Adrenal gland (tissue), 12 donors: ENCODE measurements around the gene ACHE. TPM values are rescaled to one million over a fixed set of nuclear protein-coding genes. Genes with fewer than 3 reads are reported as not detected.

Source experiments
- DNase-seq, 7 donors: peaks; one replicate each; pipeline ENCODE4 v3.0.0-alpha.2; 2019 to 2020
- H3K27ac ChIP-seq, 5 donors: fragments of 200-600 bp; sonication (generic) in 4 of 5; 1 replicate in 3 of 5; 2 replicates in 2 of 5; pipeline versions ENCODE4 v1.5.1 to v1.8.0; 2016 to 2020; ENCODE audit warnings: mild to moderate bottlenecking in 1 of 5
- H3K27me3 ChIP-seq: fragments of 200-600 bp; 2 replicates; pipeline ENCODE4 v1.8.0; 2021
- H3K36me3 ChIP-seq, 2 donors: fragments of 200-600 bp; replicated peaks in 1 of 2; 1 replicate in 1 of 2; 2 replicates in 1 of 2; pipeline versions ENCODE4 v1.5.1 to v1.8.0; 2018 to 2022
- H3K4me1 ChIP-seq, 2 donors: fragments of 200-600 bp; replicated peaks in 1 of 2; 1 replicate in 1 of 2; 2 replicates in 1 of 2; pipeline versions ENCODE4 v1.5.1 to v1.8.0; 2018 to 2021
- H3K4me3 ChIP-seq, 4 donors: fragments of 200-600 bp; sonication (generic) in 3 of 4; one replicate each; pipeline ENCODE4 v1.5.1; 2016 to 2018
- H3K9me3 ChIP-seq, 3 donors: fragments of 200-600 bp; sonication (generic) in 1 of 3; replicated peaks in 1 of 3; 1 replicate in 2 of 3; 2 replicates in 1 of 3; pipeline versions ENCODE4 v1.5.1 to v1.8.0; 2016 to 2021
- POLR2A ChIP-seq, 2 donors: fragments of 450-650 bp; IDR thresholded peaks; one replicate each; pipeline ENCODE4 v1.6.1; 2017; ENCODE audit warnings: antibody characterized with exemption in 2 of 2, mild to moderate bottlenecking in 2 of 2, moderate library complexity in 1 of 2
- WGBS, 4 donors: extraction: QIAGEN DNeasy Blood & Tissue Kit in 2 of 4; methylation state at CpG; one replicate each; pipeline versions ENCODE4 v1.1.5 to v1.1.7; 2013 to 2017; 5-methylcytosine and 5-hydroxymethylcytosine counted together
- intact Hi-C, 2 donors: fragments of 100-400 bp; cut with DNase I; formaldehyde crosslinking; loops; one replicate each; pipeline versions ENCODE4 v1.14.1 to v1.15.0; 2022 to 2023
- polyA plus RNA-seq, 3 donors: library from polyadenylated mRNA; stranded (reverse); fragments of 200-250 nt in 2 of 3; fragments of 350-450 nt in 1 of 3; fragmentation: Illumina TruSeq in 1 of 3; extraction: RNeasy Lipid Tissue Mini Kit (QIAGEN cat#74804) in 1 of 3; gene quantifications; one replicate each; pipeline ENCODE4 v1.2.3, GENCODE V29; 2013 to 2014
- total RNA-seq, 9 donors: library from RNA; depleted of rRNA in 4 of 9; stranded (reverse); fragments of >200 nt in 4 of 9; fragments of 120-200 nt in 1 of 9; fragmentation: NEBNext Ultra II Directional in 1 of 9; extraction: Animal tissue kit (Norgen Biotek cat#: 25700) in 1 of 9; gene quantifications; one replicate each; pipeline versions ENCODE4 v1.1.0 to v1.2.4, GENCODE V29; 2013 to 2023
- TF ChIP-seq, protein P1 (sequence below), 6 experiments: fragments of 450-650 bp in 4 of 6; fragments of 200-600 bp in 2 of 6; sonication (generic) in 1 of 6; IDR thresholded peaks; 1 replicate in 5 of 6; 2 replicates in 1 of 6; pipeline versions ENCODE4 v1.5.1 to v1.8.0; 2016 to 2021; ENCODE audit warnings: antibody characterized with exemption in 6 of 6, mild to moderate bottlenecking in 2 of 6, moderate library complexity in 1 of 6
- donor health status: healthy with polysubstance abuse.
- donor health status: Bipolar disorder and iron deficiency.
- donor health status: DM: yes; HTN: yes; CAD: no.
- donor health status: DM: no; HTN: no; CAD: no.
- donor health status: DM: no; HTN: no; CAD: no.
- donor health status: DM: yes; HTN: yes; CAD: no.

Gene ACHE
- total and polyA plus RNA-seq, 12 donors = 0.26 to 10.2 (median 2.1) TPM

DNA sequence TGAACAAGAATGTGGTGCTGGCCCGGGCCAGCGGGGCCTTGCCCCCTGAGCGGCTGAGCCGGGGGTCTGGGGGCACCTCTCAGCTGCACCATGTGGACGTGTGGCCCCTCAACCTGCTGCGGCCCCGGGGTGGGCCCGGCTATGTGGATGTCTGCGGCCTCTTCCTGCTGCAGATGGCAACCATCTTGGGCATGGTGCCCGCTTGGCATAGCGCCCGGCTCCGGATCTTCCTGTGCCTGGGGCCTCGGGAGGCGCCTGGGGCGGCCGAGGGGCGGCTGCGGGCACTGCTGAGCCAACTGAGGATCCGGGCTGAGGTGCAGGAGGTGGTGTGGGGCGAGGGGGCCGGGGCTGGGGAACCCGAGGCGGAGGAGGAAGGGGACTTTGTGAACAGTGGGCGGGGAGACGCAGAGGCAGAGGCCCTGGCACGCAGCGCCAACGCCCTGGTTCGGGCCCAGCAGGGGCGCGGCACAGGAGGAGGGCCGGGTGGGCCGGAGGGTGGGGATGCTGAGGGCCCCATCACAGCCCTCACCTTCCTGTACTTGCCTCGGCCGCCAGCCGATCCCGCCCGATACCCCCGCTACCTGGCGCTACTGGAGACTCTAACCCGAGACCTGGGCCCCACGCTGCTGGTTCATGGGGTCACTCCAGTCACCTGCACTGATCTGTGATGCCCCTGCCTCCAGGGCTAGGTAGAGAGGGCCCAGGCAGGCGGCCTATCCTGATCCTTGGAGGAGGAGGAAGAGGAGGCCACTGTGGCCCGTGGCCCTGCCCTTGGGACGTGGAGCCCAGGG is 29.6 kb downstream of the ACHE start:
- H3K4me1 ChIP-seq = peaks cover 23 to 25% of the 10 kb centered on the region in 2 donors
- H3K27ac ChIP-seq = peak overlapping the region; percentile 82 to 99 (median 96)
- DNase-seq = peak; percentile 86 to 94 (median 91)
- no peaks in the 10 kb centered on the region for H3K27me3 ChIP-seq
- WGBS, 4 donors = 34 to 67% (median 51%) methylated on average over 2 to 46 of the region's 46 CpGs
- intact Hi-C loops = no loop called here
- H3K36me3 ChIP-seq = peaks cover 0 to 17% of the 10 kb centered on the region in 2 donors
- no peaks in the 10 kb centered on the region for H3K9me3 ChIP-seq
- H3K4me3 ChIP-seq = peak overlapping the region in 1 of 4 donors; percentile 94
- TF ChIP-seq POLR2A (IDR thresholded peaks at IDR 0.05) = no peak
- TF ChIP-seq, protein P1, sequence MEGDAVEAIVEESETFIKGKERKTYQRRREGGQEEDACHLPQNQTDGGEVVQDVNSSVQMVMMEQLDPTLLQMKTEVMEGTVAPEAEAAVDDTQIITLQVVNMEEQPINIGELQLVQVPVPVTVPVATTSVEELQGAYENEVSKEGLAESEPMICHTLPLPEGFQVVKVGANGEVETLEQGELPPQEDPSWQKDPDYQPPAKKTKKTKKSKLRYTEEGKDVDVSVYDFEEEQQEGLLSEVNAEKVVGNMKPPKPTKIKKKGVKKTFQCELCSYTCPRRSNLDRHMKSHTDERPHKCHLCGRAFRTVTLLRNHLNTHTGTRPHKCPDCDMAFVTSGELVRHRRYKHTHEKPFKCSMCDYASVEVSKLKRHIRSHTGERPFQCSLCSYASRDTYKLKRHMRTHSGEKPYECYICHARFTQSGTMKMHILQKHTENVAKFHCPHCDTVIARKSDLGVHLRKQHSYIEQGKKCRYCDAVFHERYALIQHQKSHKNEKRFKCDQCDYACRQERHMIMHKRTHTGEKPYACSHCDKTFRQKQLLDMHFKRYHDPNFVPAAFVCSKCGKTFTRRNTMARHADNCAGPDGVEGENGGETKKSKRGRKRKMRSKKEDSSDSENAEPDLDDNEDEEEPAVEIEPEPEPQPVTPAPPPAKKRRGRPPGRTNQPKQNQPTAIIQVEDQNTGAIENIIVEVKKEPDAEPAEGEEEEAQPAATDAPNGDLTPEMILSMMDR (IDR thresholded peaks at IDR 0.05) = no peak

DNA sequence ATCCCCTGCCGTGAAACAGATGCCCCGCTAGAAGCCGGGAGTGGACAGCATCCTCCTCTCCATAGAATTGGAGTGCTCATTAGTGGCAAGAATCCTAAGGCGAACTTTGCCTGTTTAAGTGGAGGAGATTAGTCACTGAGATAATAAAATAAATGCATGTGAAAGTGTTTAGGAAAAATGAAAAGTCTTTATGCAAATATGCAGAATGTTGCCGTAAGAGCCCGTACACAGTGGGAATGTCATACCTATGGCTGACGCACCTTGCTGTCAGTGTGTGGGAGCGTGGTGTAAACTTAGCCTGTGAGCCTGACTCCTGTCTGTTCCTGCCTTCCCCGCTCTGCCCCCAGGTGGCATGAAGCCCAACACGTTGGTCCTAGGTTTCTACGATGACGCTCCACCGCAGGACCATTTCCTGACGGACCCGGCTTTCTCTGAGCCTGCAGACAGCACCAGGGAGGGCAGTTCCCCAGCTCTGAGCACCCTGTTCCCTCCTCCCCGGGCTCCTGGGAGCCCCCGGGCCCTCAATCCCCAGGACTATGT is 30.2 kb downstream of the ACHE start:
- Histone ChIP-seq H3K4me3 (no peak overlapping the region), H3K9me3 (no peaks in the 10 kb centered on the region), H3K27me3 (no peaks in the 10 kb centered on the region), H3K27ac (peak overlapping the region in 3 of 5 donors; percentile 92 to 99 (median 96)), H3K4me1 (peaks cover 23 to 25% of the 10 kb centered on the region in 2 donors), H3K36me3 (peaks cover 0 to 17% of the 10 kb centered on the region in 2 donors)
- TF ChIP-seq, protein P1 (IDR thresholded peaks at IDR 0.05) = no peak
- no peak for TF ChIP-seq POLR2A (IDR thresholded peaks at IDR 0.05)
- DNase-seq = no peak
- WGBS, 4 donors = 76 to 87% (median 81%) methylated on average over 15 to 17 of the region's 17 CpGs
- intact Hi-C loops = no loop called here

GRCh38 chr7:100864263-100864845 is 31.3 kb downstream of the ACHE start:
- Histone ChIP-seq H3K27me3 (no peaks in the 10 kb centered on the region), H3K27ac (no peak overlapping the region), H3K9me3 (no peaks in the 10 kb centered on the region), H3K4me1 (peaks cover 23 to 25% of the 10 kb centered on the region in 2 donors), H3K36me3 (peaks cover 0 to 17% of the 10 kb centered on the region in 2 donors), H3K4me3 (no peak overlapping the region)
- DNase-seq = no peak
- intact Hi-C loops = no loop called here
- TF ChIP-seq POLR2A (IDR thresholded peaks at IDR 0.05) = no peak
- TF ChIP-seq, protein P1 (IDR thresholded peaks at IDR 0.05) = no peak
- WGBS, 4 donors = 89 to 95% (median 91%) methylated on average over 12 of the region's 12 CpGs

- H3K27ac ChIP-seq = peak overlapping the region in 1 of 5 donors; percentile 9
- peaks cover 20 to 22% of the 10 kb centered on the region in 2 donors for H3K4me1 ChIP-seq
- intact Hi-C loops = no loop called here
- H3K36me3 ChIP-seq = peaks cover 0 to 17% of the 10 kb centered on the region in 2 donors
- no peaks in the 10 kb centered on the region for H3K27me3 ChIP-seq
- DNase-seq = peak in 3 of 7 donors; percentile 52 to 64 (median 55)
- 47 to 60% (median 55%) methylated on average over 10 of the region's 10 CpGs for WGBS, 4 donors
- no peaks in the 10 kb centered on the region for H3K9me3 ChIP-seq
- TF ChIP-seq, protein P1 (IDR thresholded peaks at IDR 0.05) = no peak
- no peak for TF ChIP-seq POLR2A (IDR thresholded peaks at IDR 0.05)
- H3K4me3 ChIP-seq = no peak overlapping the region
Observed at GRCh38 chr7:100863406-100863950, 32.2 kb downstream of the ACHE start.
